ENCODE data around the gene PLAGL1.

DNA sequence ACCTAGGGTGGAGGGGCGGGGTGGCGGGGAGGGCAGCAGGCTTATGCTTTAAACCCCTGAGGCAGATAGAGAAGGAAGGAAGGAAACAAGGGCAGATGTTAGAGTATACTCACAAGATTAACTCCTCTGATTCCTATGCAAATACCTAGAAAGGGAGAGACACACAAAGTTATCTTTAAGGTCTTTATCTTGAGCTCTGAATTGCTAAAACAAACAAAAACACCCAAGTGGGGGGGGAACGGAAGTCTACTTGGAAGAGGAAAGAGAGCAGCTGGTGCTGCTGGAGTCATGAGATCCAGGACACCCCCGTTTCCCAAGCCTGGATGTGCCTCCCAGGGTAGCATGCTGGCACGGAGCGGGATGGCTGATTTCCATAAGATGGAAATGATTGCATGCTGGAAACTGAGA lies 43.4 kb downstream of the PLAGL1 start:
- TF ChIP-seq, protein P1, sequence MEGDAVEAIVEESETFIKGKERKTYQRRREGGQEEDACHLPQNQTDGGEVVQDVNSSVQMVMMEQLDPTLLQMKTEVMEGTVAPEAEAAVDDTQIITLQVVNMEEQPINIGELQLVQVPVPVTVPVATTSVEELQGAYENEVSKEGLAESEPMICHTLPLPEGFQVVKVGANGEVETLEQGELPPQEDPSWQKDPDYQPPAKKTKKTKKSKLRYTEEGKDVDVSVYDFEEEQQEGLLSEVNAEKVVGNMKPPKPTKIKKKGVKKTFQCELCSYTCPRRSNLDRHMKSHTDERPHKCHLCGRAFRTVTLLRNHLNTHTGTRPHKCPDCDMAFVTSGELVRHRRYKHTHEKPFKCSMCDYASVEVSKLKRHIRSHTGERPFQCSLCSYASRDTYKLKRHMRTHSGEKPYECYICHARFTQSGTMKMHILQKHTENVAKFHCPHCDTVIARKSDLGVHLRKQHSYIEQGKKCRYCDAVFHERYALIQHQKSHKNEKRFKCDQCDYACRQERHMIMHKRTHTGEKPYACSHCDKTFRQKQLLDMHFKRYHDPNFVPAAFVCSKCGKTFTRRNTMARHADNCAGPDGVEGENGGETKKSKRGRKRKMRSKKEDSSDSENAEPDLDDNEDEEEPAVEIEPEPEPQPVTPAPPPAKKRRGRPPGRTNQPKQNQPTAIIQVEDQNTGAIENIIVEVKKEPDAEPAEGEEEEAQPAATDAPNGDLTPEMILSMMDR (IDR thresholded peaks at IDR 0.05), result no peak
- no peak for TF ChIP-seq POLR2A (IDR thresholded peaks at IDR 0.05)
